Subcutaneous adipose tissue (tissue), 4 donors: ENCODE data around the gene FEZ2. TPM values are rescaled to one million over a fixed set of nuclear protein-coding genes. Genes with fewer than 3 reads are reported as not detected.

Experiments used
- CTCF ChIP-seq: fragments of 450-650 bp; IDR thresholded peaks from one replicate; pipeline ENCODE4 v1.5.1; 2016; ENCODE audit warnings: low read depth, mild to moderate bottlenecking, control low read depth, antibody characterized with exemption, moderate library complexity
- total RNA-seq, 4 donors: library from RNA; depleted of rRNA; stranded (reverse); fragments of >200 nt; gene quantifications; one replicate each; pipeline ENCODE4 v1.1.0, GENCODE V29; 2016

The FEZ2 gene
- total RNA-seq, 4 donors from 2014 or later = 55.8 to 95.7 (median 65.5) TPM

GRCh38 chr2:36553683-36554082, 44.3 kb downstream of the FEZ2 start:
- TF ChIP-seq CTCF = no peak

- no peak for TF ChIP-seq CTCF
These were observed 48.0 kb downstream of the FEZ2 start for GRCh38 chr2:36550006-36550405.

GRCh38 chr2:36549165-36549574, 48.8 kb downstream of the FEZ2 start:
- no peak for TF ChIP-seq CTCF

GRCh38 chr2:36547906-36548305, 50.1 kb downstream of the FEZ2 start:
- TF ChIP-seq CTCF = no peak

- TF ChIP-seq CTCF = no peak
These were observed 52.0 kb downstream of the FEZ2 start for GRCh38 chr2:36545871-36546416.

GRCh38 chr2:36544638-36545338, 53.2 kb downstream of the FEZ2 start:
- TF ChIP-seq CTCF = no peak

- TF ChIP-seq CTCF = no peak
These were observed 55.9 kb downstream of the FEZ2 start for GRCh38 chr2:36541891-36542595.
